HG03457 (cell line): ENCODE measurements around the gene PALLD.

Experiments
- ATAC-seq: cut with Tn5 transposase; IDR thresholded peaks from one replicate; pipeline ENCODE4 v1.9.1; 2021; ENCODE audit warnings: moderate number of reproducible peaks; ENCODE audit not compliant: unreplicated experiment

Gene PALLD

DNA sequence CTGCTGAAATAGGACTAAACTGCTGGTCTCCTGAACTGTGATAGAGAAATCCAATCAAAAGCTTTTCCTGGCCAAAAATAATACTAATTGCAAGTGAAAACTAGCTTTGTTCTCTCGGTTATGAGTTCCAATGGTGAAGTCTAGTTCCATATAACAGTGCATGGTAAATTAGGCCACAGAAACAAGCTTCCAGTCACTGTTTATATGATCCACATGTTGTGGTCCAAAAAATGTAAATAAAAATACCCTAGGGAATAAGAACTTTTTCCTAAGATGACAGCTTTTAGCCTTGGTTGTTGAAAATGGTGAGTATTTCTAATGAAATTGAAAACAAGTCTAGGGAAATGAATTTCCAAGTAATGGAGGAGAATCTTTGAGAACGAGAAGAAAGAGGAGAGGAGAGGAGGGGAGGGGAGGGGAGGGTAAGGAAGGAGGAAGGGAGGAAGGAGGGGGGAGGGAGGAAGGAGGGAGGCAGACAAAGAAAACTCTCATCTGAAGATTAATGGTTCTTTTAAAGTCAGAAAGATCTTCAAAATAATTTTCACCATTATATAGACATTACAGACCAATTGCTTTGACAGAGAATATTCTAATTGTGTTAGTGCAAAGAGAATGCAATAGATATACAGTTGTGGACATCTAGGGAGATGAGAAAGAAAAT lies 26.1 kb downstream of the PALLD start:
- no peak for ATAC-seq

DNA sequence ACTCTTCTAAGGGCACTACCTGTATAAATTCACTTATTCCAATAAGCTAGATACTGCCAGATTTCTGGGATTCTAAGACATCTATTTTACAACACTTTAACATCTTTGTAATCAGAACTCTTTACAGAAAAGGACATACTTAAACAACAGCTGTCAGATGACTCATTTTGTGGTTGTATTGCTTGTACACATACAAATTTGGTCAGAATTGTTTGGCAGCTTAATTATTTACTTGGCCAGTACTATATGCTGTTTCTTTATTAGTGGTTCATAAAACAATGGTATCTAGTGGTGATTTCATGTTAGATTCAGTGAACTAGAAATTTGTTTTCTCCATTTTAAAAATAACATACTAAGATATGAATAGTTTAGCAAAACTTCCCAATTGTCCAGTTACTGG lies 27.2 kb downstream of the PALLD start:
- ATAC-seq = no peak

DNA sequence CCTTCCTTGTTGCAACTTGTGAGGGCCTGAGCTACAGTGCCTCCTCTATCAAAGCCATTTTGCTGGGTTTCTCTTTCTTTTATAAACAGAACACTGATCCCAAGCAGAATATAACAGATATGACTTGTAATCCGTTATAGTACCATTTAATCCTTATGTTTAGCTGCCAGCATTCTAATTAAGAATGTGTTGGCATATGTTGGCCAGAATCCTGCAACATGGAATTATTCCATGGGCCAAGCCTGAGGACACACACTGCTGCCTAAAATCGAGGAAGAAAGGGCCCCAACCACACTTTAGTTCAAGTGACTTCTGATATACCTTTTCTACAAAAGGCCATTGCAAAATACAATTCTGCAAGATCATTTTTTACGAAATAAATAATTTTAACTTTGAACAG lies 28.0 kb downstream of the PALLD start:
- no peak for ATAC-seq

DNA sequence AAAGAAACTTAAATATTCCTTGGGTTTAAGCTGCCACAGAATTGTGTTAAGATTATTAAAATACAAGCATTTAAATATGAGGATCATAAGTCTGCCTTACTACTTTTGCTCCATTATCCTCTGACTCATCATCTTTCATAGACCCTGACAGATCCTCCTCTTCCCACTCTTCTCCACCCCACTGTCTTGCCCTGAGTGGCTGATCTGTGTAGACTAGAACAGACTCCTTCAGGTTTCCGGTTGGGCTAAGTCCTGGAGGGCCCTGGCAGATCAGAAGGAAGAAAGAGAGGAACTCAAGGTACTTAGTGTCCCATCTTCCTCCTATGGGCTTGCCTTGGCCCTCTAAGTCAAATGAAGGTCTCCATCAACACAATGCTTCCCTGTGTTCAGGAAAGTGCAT lies 30.7 kb downstream of the PALLD start:
- no peak for ATAC-seq

DNA sequence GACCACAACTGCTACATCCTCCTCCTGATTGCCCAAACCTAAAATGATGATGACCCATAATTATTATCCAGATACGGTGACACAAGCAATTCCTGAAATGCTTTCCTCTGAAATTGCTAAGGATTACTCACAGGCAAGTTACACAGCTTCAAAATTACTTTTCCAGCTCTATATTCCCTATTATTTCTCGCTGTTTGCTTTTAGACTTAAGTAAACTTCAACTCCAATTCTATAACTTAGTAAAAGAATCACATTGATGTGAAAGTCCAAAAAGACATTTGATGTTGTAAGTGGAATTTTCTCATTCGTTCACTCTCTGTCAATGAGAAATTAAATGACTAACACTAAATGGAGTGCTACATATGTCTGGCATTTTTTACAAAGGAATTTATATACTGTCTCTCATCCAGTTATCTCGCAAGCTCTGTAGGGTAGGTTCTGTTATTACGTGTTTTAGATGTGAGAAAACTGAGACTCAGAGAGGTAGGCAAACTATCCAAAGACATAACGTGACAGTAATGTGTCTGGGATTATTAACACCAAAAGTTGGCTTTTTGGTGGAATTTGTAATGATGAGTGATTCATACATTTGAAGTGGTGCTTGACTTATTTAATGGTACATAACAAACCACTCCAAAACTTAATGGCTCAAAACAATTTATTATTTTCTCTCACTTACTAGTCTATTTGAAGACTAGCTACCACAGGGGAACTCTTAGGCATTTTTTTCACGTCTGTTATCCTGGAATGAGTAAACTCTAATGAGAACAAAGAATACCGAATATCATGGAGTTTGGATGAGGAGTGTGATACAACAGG lies 31.5 kb downstream of the PALLD start:
- no peak for ATAC-seq

DNA sequence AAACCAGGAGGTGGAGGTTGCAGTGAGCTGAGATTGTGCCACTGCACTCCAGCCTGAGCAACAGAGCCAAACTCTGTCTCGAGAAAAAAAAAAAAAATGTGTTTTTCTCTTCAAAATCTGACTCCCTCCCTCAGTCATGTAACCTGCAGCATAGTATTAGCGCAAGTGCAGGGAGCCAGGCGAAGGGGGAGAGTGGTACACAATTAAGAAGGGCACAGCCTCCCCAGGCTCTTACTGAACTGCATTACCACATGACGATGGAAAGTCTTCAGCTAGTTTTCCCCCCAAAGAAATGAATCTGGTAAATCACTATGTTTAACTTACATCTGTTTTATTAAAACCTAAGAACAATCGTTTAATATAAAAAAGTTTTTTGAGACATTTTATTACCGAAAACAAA lies 32.4 kb downstream of the PALLD start:
- ATAC-seq = no peak

DNA sequence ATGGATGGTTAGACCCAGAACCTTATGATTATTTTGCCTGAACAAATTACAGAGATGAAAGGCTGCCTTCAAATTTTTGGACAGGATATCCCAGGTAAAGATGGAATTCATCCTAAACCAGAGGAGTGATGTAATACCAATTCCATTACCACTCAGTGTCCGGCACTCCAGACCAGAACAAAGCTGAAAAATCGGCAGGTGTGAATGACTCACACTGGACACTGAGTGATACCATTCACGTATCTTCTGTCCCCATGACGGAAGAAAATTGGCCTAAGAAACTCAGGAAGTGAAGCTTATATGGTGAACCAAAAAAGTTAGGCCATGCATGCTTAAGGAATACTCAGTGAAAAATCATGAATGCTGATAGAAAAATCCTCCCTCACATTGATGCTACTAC lies 34.5 kb downstream of the PALLD start:
- ATAC-seq = no peak

DNA sequence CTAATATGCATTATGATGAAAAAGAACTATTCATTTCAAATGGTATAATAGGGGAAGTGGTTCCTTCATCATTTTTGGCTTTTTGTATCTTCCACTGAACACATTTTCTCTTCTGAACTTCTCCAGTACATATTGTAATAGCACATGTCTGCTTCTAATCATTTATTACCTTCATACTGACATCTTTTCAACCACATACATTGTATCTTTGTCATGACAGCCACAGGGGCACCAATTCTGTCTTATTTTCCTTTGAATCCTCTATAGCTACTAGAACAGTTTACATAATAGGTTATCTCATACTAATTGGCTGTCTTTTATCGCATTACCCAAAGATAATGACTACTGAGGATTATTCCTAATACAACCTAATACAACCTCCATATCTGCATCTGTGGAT lies 37.7 kb downstream of the PALLD start:
- no peak for ATAC-seq

DNA sequence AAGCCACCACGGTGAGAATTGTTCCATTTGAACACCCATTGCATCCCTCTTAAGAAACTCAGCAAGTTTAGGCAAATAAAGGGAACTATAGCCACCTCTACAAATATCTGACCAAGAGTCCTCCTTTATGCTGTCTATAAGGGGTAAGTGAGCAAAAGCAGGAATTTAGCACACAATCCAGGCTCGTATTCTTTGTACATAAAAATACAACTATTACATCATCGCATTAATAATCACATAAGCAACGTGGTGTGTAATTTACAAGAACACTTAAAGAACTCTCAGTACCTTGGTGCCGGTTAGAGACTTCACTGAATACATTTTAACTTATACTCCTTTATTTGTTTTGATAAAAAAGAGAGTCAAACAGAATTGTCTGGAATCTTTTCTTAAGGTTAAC lies 38.8 kb downstream of the PALLD start:
- no peak for ATAC-seq

DNA sequence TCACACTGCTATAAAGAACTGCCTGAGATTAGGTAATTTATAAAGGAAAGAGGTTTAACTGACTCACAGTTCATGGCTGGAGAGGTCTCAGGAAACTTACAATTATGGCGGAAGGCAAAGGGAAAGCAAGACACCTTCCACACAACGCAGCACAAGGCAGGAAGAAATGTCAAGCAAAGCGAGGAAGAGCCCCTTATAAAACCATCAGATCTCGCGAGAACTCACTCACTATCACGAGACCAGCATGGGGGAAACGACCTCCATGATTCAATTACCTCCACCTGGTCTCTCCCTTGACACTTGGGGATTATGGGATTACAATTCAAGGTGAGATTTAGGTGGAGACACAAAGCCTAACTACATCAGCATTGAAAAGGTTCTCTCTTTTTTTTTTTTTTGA lies 39.6 kb downstream of the PALLD start:
- ATAC-seq = no peak

DNA sequence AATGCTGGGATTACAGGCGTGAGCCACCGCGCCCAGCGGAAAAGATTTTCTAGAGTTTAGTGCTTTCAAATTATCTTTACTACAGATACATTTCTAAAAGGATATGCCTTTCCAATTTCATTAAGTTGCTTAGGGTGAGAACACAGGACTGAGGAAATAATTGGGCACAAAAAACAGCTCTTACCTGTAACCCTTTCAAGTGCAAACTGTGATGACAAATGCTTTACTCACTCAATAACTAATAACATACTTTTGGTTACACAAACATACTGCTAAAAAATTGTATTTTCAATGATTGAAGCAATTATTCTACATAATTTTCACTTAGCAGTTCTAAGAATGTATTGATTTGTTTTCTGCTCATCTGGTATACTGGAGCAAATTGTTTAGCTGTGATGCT lies 40.2 kb downstream of the PALLD start:
- no peak for ATAC-seq

DNA sequence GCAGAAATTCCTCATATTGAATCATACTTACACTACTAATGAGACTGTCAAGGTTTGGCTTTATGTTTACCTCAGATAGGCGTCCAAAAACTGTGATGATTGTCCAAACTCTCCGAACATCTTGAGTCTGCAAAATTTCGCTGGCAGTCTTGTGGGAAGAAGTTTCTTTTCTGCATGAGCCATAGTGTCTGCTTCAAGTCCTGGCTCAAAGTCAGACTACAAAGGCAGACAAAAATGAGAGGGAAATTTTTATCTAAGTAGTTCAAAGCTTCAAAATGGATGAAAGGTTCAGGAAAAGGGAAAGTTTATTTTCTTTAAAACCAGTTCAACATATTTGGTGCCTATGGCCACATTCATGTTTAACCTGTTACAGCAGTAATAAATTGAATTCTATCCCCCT lies 40.7 kb downstream of the PALLD start:
- ATAC-seq = no peak

DNA sequence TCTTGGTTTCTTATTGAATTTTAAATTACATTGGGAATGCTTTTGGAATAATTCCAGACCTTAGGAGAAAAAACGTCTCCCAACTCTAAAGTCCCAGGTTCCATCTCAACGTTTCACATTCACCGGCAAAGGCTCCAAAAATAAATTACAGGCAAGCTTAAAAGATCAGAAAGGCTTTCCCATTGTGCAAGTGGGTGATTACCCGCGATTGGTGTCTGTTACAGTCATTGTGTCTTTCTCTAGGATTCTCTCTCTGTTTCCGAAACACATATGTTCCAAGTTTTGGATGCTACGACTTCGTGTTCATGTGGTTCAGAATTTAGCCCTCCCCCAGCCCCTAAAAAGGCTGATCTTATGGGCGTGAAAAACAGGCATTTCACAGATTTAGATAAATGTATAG lies 41.8 kb downstream of the PALLD start:
- ATAC-seq = no peak

DNA sequence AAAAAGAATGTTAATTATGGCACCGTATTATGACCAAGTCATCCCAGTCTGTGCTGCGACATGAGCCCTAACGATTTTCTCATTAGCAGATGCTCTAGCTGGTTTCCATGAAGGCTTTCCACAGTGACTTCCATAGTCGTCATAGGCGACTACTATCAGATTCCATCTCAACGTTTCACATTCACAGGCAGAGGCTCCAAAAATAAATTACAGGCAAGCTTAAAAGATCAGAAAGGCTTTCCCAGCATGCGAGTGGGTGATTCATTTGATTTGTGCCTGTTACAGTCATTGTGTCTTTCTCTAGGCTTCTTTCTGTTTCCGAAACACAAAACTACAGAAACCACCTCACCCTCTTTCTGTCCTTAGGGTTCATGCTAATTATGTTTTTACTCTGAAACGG lies 43.2 kb downstream of the PALLD start:
- no peak for ATAC-seq

DNA sequence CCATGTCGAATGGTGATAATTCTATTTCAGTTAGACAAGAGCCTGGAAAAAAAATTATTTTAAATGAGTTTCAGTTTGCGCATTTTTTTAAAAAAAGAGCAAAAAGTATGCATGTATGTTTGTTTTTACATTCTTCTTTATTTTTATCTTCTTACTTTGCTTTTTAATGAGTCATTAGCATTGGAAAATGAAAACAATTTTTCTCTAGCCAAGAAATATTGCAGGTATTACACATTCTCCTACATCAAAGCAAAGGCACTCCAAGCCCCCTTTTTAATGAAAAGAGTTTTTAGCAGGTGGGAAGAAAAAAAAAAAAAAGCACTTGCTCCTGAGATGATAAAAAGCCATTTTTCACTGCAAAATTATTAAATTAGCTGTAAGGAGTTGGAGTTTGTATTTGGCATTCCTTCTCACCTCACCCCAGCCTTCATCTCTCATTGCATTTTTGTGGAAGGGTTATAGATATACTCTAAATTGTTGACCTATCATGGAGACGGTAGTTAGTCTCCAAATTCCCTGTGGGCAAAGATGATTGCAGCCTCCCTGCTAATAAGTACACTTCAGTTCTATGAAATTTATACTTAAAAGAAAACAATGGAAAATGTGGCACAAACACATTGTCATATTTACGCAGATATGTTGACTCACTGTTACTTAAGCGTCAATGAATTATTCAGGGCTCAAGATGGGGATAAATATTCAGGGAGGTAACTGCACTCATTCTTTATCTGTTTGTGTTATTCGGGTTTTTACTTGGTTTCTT lies 43.8 kb downstream of the PALLD start:
- no peak for ATAC-seq

DNA sequence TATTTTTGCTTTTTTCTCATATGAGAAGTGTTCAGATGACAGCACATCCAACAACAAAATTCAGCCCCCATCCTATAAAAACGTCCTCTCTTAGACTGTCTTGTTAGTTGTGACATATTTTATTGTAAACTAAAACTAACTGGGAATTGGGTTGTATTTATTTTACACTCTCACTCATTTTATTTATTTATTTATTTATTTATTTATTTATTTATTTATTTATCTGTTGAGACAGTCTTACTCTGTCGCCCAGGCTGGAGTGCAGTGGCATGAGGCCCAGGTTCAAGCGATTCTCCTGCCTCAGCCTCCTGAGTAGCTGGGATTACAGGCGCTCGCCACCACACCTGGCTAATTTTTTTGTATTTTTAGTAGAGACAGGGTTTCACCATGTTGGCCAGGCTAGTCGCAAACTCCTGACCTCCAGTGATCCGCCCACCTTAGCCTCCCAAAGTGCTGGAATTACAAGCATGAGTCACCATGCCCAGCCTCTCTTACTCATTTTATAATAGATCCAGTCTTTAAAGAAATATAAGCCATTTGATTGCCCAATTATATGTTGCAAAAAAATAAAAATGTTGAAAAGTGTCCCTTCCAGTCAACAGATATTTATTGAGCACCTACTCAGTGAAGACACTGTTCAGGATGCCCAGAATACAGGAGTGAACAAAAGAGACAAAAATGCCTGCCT lies 44.6 kb downstream of the PALLD start:
- ATAC-seq = no peak

DNA sequence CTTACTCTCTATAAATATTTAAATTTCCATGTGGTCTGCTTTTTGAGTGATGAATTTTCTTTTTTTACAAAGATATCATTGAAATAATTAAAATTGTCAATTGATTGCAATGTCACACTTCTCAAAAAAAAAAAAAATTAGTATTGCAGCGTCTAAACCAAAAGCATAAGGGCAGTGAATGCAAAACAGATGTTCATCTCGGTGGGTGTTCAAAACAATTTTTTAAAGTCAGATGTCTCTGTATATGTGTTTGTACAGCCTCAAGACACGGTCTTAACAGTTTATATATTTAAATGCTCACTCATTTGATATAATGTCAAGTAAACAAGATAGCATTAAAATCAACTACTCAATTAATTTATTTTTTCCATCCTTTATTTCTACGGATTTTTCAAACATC lies 52.3 kb downstream of the PALLD start:
- ATAC-seq = no peak

DNA sequence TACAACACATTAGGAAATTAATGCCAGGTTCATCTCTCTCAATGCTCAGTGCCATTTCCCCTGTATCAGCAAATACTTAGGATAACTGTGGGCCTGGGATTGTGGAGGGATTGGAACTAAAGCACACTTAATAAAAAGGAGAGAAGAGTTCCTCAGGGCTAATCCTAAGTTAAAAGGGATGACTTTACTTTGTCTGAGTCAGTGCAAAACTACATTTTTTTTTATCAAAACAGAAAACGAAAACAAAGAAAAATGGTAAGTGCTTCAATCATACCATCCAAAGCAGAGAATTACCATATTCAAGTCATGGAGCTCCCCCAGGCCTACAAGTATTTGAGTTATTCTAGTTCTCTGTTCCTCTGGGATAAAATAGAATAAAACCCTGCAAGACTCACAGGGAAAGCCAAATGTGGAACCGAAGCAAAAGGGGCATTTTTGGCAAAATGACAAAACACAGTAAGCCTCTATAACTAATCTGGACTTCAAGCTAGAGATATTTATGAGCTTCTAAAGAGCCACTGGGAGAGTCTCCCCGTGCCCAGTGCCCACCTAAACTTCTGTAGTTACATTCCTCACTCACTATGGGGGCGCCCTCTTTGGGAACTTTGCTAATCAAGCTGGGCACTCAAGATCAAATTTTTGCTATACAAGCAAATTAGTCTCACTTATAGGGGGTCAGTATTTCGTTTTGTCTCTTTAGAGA lies 53.4 kb downstream of the PALLD start:
- no peak for ATAC-seq

DNA sequence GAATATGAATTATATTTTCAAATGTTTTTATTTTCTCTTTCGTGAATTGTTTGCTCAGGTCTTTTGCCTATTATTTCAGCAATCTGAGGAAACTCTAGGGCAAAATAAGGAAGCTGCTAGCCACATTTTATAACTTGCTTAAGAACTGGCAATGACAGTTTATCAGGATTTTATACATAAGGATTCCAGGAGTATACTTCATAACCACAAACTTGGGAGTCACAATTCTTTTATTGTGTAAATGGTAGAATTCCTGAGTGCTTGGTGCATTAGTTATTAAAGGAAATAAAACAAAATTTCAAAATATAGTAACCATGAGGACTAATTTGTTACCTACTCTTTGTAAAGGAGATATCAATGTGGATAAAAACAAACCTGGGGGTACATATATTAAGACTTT lies 54.4 kb downstream of the PALLD start:
- no peak for ATAC-seq

DNA sequence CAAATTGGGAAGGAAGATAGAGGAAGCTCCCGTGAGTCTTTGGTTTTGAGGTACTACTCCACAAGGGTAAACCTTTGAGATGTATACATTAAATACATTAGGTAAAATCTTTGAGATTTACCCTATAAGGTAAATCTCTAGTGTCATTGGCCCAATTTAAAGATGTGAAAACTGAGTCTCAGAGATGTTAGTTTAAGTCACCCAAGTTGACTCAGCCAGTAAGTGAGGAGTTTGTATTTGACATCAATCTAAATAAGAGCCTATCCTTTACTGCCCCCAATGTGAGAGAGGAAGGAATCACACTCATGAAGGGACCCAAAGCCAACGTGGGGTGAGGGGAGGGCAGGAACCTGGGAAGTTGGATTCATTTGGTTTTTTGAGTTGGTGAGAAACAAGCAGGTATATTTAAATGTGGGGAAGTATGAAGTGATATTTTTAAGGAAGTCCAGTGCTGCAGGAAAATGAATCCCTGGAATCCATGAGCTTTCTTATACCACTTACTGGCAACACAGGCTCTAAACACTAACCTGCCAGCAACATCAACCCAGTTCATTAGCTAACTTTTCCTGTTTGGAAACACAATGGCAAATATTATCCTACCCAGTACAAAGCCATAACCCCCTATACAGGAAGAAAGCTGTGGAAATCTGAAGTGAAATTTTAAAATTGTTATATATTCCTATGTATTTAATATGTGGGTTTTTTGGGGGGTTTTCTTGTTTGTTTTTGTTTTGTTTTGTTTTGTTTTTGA lies 55.3 kb downstream of the PALLD start:
- no peak for ATAC-seq
